Heart left ventricle (tissue), 16 donors: Measurements from ENCODE around the gene GAD2. TPM values are rescaled to one million over a fixed set of nuclear protein-coding genes. Genes with fewer than 3 reads are reported as not detected.

Source experiments
- ATAC-seq, 4 donors: fragments of 200-7000 bp; cut with Tn5 transposase; one replicate each; pipeline ENCODE4 v1.9.1; 2020 to 2022; ENCODE audit warnings: moderate library complexity in 4 of 4, mild to moderate bottlenecking in 3 of 4, moderate number of reproducible peaks in 1 of 4
- DNase-seq, 5 donors: peaks; one replicate each; pipeline ENCODE4 v3.0.0-alpha.2; 2020
- H3K27ac ChIP-seq, 12 donors: fragments of 200-600 bp; sonication (generic) in 4 of 12; one replicate each; pipeline versions ENCODE4 v1.5.0 to v1.8.0; 2016 to 2022; ENCODE audit warnings: mild to moderate bottlenecking in 2 of 12
- H3K27me3 ChIP-seq, 9 donors: fragments of 200-600 bp; sonication (generic) in 2 of 9; one replicate each; pipeline versions ENCODE4 v1.5.1 to v1.8.0; 2016 to 2022; ENCODE audit warnings: mild to moderate bottlenecking in 3 of 9
- H3K36me3 ChIP-seq, 9 donors: fragments of 200-600 bp; sonication (generic) in 2 of 9; one replicate each; pipeline versions ENCODE4 v1.5.0 to v1.8.0; 2018 to 2022; ENCODE audit warnings: mild to moderate bottlenecking in 2 of 9
- H3K4me1 ChIP-seq, 12 donors: fragments of 200-600 bp; sonication (generic) in 4 of 12; one replicate each; pipeline versions ENCODE4 v1.5.0 to v1.8.0; 2016 to 2022; ENCODE audit warnings: mild to moderate bottlenecking in 3 of 12
- H3K4me3 ChIP-seq, 12 donors: fragments of 200-600 bp; sonication (generic) in 4 of 12; one replicate each; pipeline versions ENCODE4 v1.5.0 to v1.8.0; 2017 to 2022; ENCODE audit warnings: mild to moderate bottlenecking in 9 of 12, moderate library complexity in 4 of 12
- H3K9me3 ChIP-seq, 12 donors: fragments of 200-600 bp; sonication (generic) in 4 of 12; one replicate each; pipeline versions ENCODE4 v1.5.0 to v1.8.0; 2016 to 2022; ENCODE audit warnings: mild to moderate bottlenecking in 1 of 12
- POLR2A ChIP-seq, 2 donors: fragments of 450-650 bp; IDR thresholded peaks; one replicate each; pipeline ENCODE4 v1.6.1; 2017; ENCODE audit warnings: antibody characterized with exemption in 2 of 2, mild to moderate bottlenecking in 2 of 2, moderate library complexity in 2 of 2
- WGBS, 4 donors: extraction: QIAGEN DNeasy Blood & Tissue Kit in 2 of 4; methylation state at CpG; one replicate each; pipeline versions ENCODE4 v1.1.5 to v1.1.7; 2013 to 2018; 5-methylcytosine and 5-hydroxymethylcytosine counted together
- intact Hi-C, 10 donors: fragments of 100-400 bp; cut with DNase I; formaldehyde crosslinking; loops; one replicate each; pipeline versions ENCODE4 v1.11.1 to v1.14.2; 2022
- polyA plus RNA-seq, 2 donors: library from polyadenylated mRNA; stranded (reverse); fragments of 200-250 nt; gene quantifications; one replicate each; pipeline ENCODE4 v1.2.3, GENCODE V29; 2013
- total RNA-seq, 9 donors: library from RNA; depleted of rRNA in 2 of 9; stranded (reverse); fragments of >200 nt in 2 of 9; fragmentation: NEBNext Ultra II Directional in 3 of 9; extraction: Animal tissue kit (Norgen Biotek cat#: 25700) in 3 of 9; gene quantifications; one replicate each; pipeline versions ENCODE4 v1.1.0 to v1.2.4, GENCODE V29; 2016 to 2023
- TF ChIP-seq, protein P1 (sequence below), 12 donors: fragments of 200-600 bp; sonication (generic) in 4 of 12; IDR thresholded peaks; one replicate each; pipeline versions ENCODE4 v1.5.0 to v1.8.0; 2018 to 2022; ENCODE audit warnings: antibody characterized with exemption in 12 of 12, mild to moderate bottlenecking in 5 of 12
- donor health status: ischemic (EF 13 %, LVEDD 7.1; RV severe dilation, severe dysfunction).
- donor health status: healthy with polysubstance abuse.
- donor health status: DM: no; HTN: yes; CAD: no.
- donor health status: DM: no; HTN: no; CAD: no.
- donor health status: ischemic (EF 25% LVEDD 6.9; RV normal size, moderate dysfunction).
- donor health status: ischemic (EF 25% LVEDD 5.7; RV mildly dilated, moderate dysfunction).
- donor health status: healthy.
- donor health status: DM: yes; HTN: yes; CAD: no.
- donor health status: ischemic (EF 35%, LVEDD 5.7; RV mildly dilated, moderate dysfunction).
- donor health status: nonischemic (EF 11% LVEDD 7.7; RV severe dilation, severe dysfunction).
- donor health status: DM: yes; HTN: yes; CAD: no.
- donor health status: PGD.
- donor health status: ischemic (EF 29% LVEDD 5.4; RV normal size, mild dysfunction).
- donor health status: nonischemic (EF 23%, LVEDD 6.1; RV moderate dilation, normal function).

The GAD2 gene
- total and polyA plus RNA-seq, 11 donors = not detected

DNA sequence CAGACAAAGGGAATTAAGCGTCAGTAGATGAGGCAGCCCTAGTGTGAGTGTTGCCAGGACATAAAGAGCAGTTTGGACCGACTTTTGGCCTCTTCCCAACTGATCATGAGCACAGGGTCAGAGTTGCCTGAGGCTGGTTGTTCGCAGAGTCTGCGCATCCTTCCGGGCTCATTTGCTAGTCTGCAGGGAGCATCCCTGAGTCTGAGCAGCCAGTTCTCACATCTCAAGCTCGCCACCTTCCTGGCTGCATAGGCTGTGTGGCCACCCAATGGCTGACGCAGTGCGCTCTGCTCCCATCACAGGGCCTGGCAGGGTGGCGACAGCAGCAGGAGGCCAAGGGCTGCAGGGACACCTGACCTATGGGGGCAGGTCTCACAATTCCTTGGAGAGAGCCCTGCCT, 5.0 kb downstream of the GAD2 start:
- H3K36me3 ChIP-seq = no peaks in the 10 kb centered on the region
- TF ChIP-seq, protein P1, sequence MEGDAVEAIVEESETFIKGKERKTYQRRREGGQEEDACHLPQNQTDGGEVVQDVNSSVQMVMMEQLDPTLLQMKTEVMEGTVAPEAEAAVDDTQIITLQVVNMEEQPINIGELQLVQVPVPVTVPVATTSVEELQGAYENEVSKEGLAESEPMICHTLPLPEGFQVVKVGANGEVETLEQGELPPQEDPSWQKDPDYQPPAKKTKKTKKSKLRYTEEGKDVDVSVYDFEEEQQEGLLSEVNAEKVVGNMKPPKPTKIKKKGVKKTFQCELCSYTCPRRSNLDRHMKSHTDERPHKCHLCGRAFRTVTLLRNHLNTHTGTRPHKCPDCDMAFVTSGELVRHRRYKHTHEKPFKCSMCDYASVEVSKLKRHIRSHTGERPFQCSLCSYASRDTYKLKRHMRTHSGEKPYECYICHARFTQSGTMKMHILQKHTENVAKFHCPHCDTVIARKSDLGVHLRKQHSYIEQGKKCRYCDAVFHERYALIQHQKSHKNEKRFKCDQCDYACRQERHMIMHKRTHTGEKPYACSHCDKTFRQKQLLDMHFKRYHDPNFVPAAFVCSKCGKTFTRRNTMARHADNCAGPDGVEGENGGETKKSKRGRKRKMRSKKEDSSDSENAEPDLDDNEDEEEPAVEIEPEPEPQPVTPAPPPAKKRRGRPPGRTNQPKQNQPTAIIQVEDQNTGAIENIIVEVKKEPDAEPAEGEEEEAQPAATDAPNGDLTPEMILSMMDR (IDR thresholded peaks at IDR 0.05) = no peak
- TF ChIP-seq POLR2A (IDR thresholded peaks at IDR 0.05) = no peak
- ATAC-seq (no peak), DNase-seq (no peak)
- peaks cover 0 to 13% (median 5%) of the 10 kb centered on the region in 12 donors for H3K4me1 ChIP-seq
- H3K4me3 ChIP-seq = no peak overlapping the region
- peaks cover 17 to 95% (median 57%) of the 10 kb centered on the region in 9 donors for H3K27me3 ChIP-seq
- intact Hi-C loops = no loop called here
- H3K9me3 ChIP-seq = no peaks in the 10 kb centered on the region
- no peak overlapping the region for H3K27ac ChIP-seq
- 12 to 35% (median 16%) methylated on average over 6 to 9 of the region's 9 CpGs for WGBS, 4 donors

DNA sequence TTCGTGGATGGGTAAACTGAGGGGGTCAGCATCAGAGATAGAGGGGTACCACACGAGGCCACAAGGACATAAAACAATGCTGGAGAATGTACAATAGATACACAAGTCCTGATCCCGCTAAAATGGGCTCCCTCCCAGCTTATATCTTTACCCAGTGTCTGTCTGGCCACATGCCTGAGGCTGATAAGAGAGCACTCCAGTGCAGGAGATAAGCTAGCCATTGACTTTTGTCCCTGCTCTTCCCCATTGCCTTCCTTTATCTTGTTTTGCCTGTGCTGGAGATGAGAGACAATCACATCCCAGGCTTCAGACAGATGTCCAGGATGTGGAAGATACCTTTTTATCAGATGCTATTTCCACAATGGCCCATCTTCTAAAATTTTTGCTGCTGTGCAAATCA, 6.0 kb downstream of the GAD2 start:
- WGBS, 4 donors = 6 to 10% (median 7%) methylated on average over 3 of the region's 3 CpGs
- no peak overlapping the region for H3K27ac ChIP-seq
- H3K27me3 ChIP-seq = peaks cover 7 to 88% (median 50%) of the 10 kb centered on the region in 9 donors
- peaks cover 0 to 7% (median 4%) of the 10 kb centered on the region in 12 donors for H3K4me1 ChIP-seq
- no peak for ATAC-seq
- H3K4me3 ChIP-seq = no peak overlapping the region
- no peak for DNase-seq
- no peaks in the 10 kb centered on the region for H3K36me3 ChIP-seq
- H3K9me3 ChIP-seq = no peaks in the 10 kb centered on the region
- intact Hi-C loops = no loop called here
- TF ChIP-seq POLR2A (IDR thresholded peaks at IDR 0.05) = no peak
- TF ChIP-seq, protein P1 (IDR thresholded peaks at IDR 0.05) = no peak

DNA sequence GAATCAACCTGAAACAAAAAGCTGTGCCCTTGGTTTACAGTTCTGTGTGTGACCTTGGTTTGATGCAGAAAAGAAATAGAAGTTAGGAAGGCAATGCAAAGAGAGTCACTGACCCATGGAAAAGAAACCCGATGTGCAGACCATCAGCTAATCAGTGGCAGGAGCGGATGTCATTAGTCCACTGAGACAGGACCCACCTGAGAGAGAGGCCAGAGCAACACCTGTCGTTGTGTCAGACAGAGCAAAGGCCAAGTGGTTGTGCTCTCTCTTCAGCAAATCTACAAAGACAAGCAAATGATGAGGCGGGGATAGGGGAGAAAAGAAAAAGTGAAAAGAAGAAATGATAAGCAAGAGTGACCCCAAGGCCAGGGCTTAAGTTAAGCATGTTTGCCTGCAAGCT, 8.7 kb downstream of the GAD2 start:
- intact Hi-C loops = no loop called here
- no peaks in the 10 kb centered on the region for H3K4me1 ChIP-seq
- DNase-seq = no peak
- no peak overlapping the region for H3K27ac ChIP-seq
- TF ChIP-seq, protein P1 (IDR thresholded peaks at IDR 0.05) = no peak
- TF ChIP-seq POLR2A (IDR thresholded peaks at IDR 0.05) = no peak
- no peaks in the 10 kb centered on the region for H3K9me3 ChIP-seq
- H3K36me3 ChIP-seq = no peaks in the 10 kb centered on the region
- no peak for ATAC-seq
- peaks cover 0 to 70% (median 26%) of the 10 kb centered on the region in 9 donors for H3K27me3 ChIP-seq
- WGBS, 4 donors = 69 to 72% (median 69%) methylated on average over 4 of the region's 4 CpGs
- no peak overlapping the region for H3K4me3 ChIP-seq

DNA sequence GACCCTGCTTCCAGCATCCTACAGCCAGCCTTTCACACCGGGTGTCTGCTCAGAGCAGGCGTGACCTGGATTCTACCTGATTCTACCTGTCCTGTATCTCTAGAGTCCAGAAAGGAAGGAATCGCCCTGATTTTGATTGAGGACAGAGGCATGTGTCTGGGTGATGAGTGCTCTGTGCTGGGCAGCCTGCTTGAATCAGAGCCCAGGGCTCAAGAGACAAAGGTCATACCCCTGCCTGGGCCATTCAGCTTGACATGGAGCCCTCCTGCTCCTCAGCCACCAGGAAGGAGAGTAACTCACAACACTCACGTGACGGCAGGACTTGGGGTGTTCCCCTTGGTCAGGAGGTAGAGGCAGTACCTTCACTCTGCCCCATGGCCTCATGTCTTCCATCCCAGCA, 11.2 kb downstream of the GAD2 start:
- DNase-seq = no peak
- no peak overlapping the region for H3K27ac ChIP-seq
- no peaks in the 10 kb centered on the region for H3K4me1 ChIP-seq
- 75 to 85% (median 82%) methylated on average over 2 to 5 of the region's 5 CpGs for whole genome bisulfite sequencing, 4 donors
- no peak overlapping the region for H3K4me3 ChIP-seq
- H3K9me3 ChIP-seq = no peaks in the 10 kb centered on the region
- intact Hi-C loops = no loop called here
- peaks cover 0 to 45% (median 4%) of the 10 kb centered on the region in 9 donors for H3K27me3 ChIP-seq
- TF ChIP-seq POLR2A (IDR thresholded peaks at IDR 0.05) = no peak
- TF ChIP-seq, protein P1 (IDR thresholded peaks at IDR 0.05) = no peak
- H3K36me3 ChIP-seq = no peaks in the 10 kb centered on the region
- ATAC-seq = no peak
